ENCODE measurements around the gene UQCRC1.

The UQCRC1 gene

GRCh38 chr3:48609088-48610005, at the start of gene UQCRC1:
Gene UQCRC1 (minus strand): TSS chr3:48609646. CDS start chr3:48609620, 26 bp downstream.
- peak; percentile 94 for DNase-seq (ENCODE audit: low spot score)

- no peak for DNase-seq (ENCODE audit: low spot score)
Observed at GRCh38 chr3:48656841-48657281, 47.4 kb upstream of the UQCRC1 start.

GRCh38 chr3:48656061-48656840, 46.8 kb upstream of the UQCRC1 start:
- DNase-seq (ENCODE audit: low spot score) = peak; percentile 90

- peak; percentile 38 for DNase-seq (ENCODE audit: low spot score)
Observed at GRCh38 chr3:48655606-48656005, 46.2 kb upstream of the UQCRC1 start.

GRCh38 chr3:48655063-48655462, 45.6 kb upstream of the UQCRC1 start:
- no peak for DNase-seq (ENCODE audit: low spot score)

- DNase-seq (ENCODE audit: low spot score) = peak; percentile 62
Observed at GRCh38 chr3:48652923-48653715, 43.7 kb upstream of the UQCRC1 start.

- no peak for DNase-seq (ENCODE audit: low spot score)
Observed at GRCh38 chr3:48651771-48652170, 42.3 kb upstream of the UQCRC1 start.

- no peak for DNase-seq (ENCODE audit: low spot score)
Observed at GRCh38 chr3:48650723-48651122, 41.3 kb upstream of the UQCRC1 start.

- no peak for DNase-seq (ENCODE audit: low spot score)
Observed at GRCh38 chr3:48648188-48648850, 38.9 kb upstream of the UQCRC1 start.

GRCh38 chr3:48647714-48648113, 38.3 kb upstream of the UQCRC1 start:
- no peak for DNase-seq (ENCODE audit: low spot score)

GRCh38 chr3:48644898-48645760, 35.7 kb upstream of the UQCRC1 start:
- no peak for DNase-seq (ENCODE audit: low spot score)

- no peak for DNase-seq (ENCODE audit: low spot score)
Observed at GRCh38 chr3:48642605-48643004, 33.2 kb upstream of the UQCRC1 start.

GRCh38 chr3:48641396-48641795, 31.9 kb upstream of the UQCRC1 start:
- DNase-seq (ENCODE audit: low spot score) = no peak

GRCh38 chr3:48639944-48640606, 30.6 kb upstream of the UQCRC1 start:
- DNase-seq (ENCODE audit: low spot score) = no peak

GRCh38 chr3:48637305-48637704, 27.9 kb upstream of the UQCRC1 start:
- no peak for DNase-seq (ENCODE audit: low spot score)

- DNase-seq (ENCODE audit: low spot score) = no peak
Observed at GRCh38 chr3:48636149-48636655, 26.8 kb upstream of the UQCRC1 start.

GRCh38 chr3:48635222-48636021, 26.0 kb upstream of the UQCRC1 start, which contains the start of gene SLC26A6:
Gene SLC26A6 (minus strand): TSS chr3:48635461. CDS start chr3:48635393, 68 bp downstream.
- peak; percentile 97 for DNase-seq (ENCODE audit: low spot score)

- DNase-seq (ENCODE audit: low spot score) = peak; percentile 68
Observed at GRCh38 chr3:48634661-48635221, 25.3 kb upstream of the UQCRC1 start.

Data from kidney tubule cell (primary cell).